Right lobe of liver (tissue), 6 donors: ENCODE measurements around the gene HOXD10. TPM values are rescaled to one million over a fixed set of nuclear protein-coding genes. Genes with fewer than 3 reads are reported as not detected.

Experiments used
- ATAC-seq, 4 donors: fragments of 200-7000 bp; cut with Tn5 transposase; one replicate each; pipeline ENCODE4 v1.9.1; 2020; ENCODE audit warnings: mild to moderate bottlenecking in 4 of 4, moderate library complexity in 4 of 4
- DNase-seq, 3 donors: peaks; one replicate each; pipeline ENCODE4 v3.0.0-alpha.2; 2020
- H3K27ac ChIP-seq, 3 donors: fragments of 200-600 bp; one replicate each; pipeline ENCODE4 v1.8.0; 2022
- H3K27me3 ChIP-seq, 2 donors: fragments of 200-600 bp; one replicate each; pipeline ENCODE4 v1.8.0; 2022
- H3K36me3 ChIP-seq, 4 donors: fragments of 200-600 bp; sonication (generic) in 1 of 4; one replicate each; pipeline versions ENCODE4 v1.5.1 to v1.8.0; 2017 to 2022; ENCODE audit warnings: control low read depth in 1 of 4
- H3K4me1 ChIP-seq, 4 donors: fragments of 200-600 bp; sonication (generic) in 1 of 4; one replicate each; pipeline versions ENCODE4 v1.5.1 to v1.8.0; 2017 to 2022; ENCODE audit warnings: control low read depth in 1 of 4
- H3K4me3 ChIP-seq, 3 donors: fragments of 200-600 bp; one replicate each; pipeline ENCODE4 v1.8.0; 2022
- H3K9me3 ChIP-seq, 4 donors: fragments of 200-600 bp; sonication (generic) in 1 of 4; one replicate each; pipeline versions ENCODE4 v1.5.1 to v1.8.0; 2017 to 2022; ENCODE audit warnings: control low read depth in 1 of 4
- POLR2A ChIP-seq: fragments of 450-650 bp; IDR thresholded peaks from one replicate; pipeline ENCODE4 v1.6.1; 2017; ENCODE audit warnings: antibody characterized with exemption, mild to moderate bottlenecking
- WGBS: methylation state at CpG from one replicate; pipeline ENCODE4 v1.1.6; 2018; ENCODE audit warnings: low coverage, low lambda C conversion rate; ENCODE audit not compliant: insufficient coverage; ENCODE audit errors: missing lambda C conversion rate; 5-methylcytosine and 5-hydroxymethylcytosine counted together
- intact Hi-C, 2 donors: fragments of 100-400 bp; cut with DNase I; formaldehyde crosslinking; loops; one replicate each; pipeline versions ENCODE4 v1.11.2 to v1.14.1; 2022
- total RNA-seq, 6 experiments: library from RNA; depleted of rRNA in 2 of 6; stranded (reverse); fragments of >200 nt in 2 of 6; fragmentation: NEBNext Ultra II Directional in 3 of 6; extraction: Animal tissue kit (Norgen Biotek cat#: 25700) in 3 of 6; gene quantifications; one replicate each; pipeline versions ENCODE4 v1.1.0 to v1.2.4, GENCODE V29; 2016 to 2023
- TF ChIP-seq, protein P1 (sequence below), 4 donors: fragments of 200-600 bp in 3 of 4; fragments of 450-650 bp in 1 of 4; IDR thresholded peaks; one replicate each; pipeline versions ENCODE4 v1.5.1 to v1.8.0; 2016 to 2022; ENCODE audit warnings: antibody characterized with exemption in 4 of 4, mild to moderate bottlenecking in 2 of 4
- donor health status: DM: no; HTN: yes; CAD: no.
- donor health status: DM: no; HTN: no; CAD: no.
- donor health status: DM: no; HTN: no; CAD: no.
- donor health status: DM: no; HTN: yes; CAD: no.
- donor health status: DM: no; HTN: yes; CAD: no.

HOXD10 gene
- total RNA-seq, 6 experiments from 2014 or later = not detected

DNA sequence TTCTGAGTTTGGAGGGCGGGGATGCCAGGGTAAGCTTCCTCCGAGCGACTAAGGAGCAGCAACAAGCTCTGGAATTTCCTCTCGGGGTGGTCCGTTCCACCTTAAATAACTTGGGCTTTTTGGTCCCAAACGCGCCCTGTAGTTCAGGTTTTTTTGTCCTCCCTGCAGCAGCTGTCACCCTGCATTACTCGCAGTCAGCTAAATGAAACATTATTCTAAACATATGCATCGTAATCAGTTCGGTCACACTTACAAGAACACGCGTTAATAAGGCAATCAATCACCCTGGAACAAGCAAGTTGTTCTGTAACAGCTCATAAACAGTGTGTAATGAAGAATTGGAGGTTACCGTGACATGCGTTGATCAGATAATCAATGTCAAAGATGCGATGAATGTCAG, 41.1 kb upstream of the HOXD10 start:
- no peak for DNase-seq
- Histone ChIP-seq H3K27ac (no peak overlapping the region), H3K9me3 (no peaks in the 10 kb centered on the region), H3K4me1 (peaks cover 0 to 6% (median 0%) of the 10 kb centered on the region in 4 donors), H3K36me3 (no peaks in the 10 kb centered on the region), H3K4me3 (no peak overlapping the region), H3K27me3 (peaks cover 23 to 80% of the 10 kb centered on the region in 2 donors)
- ATAC-seq = no peak
- intact Hi-C loops = loop anchor here in 1 of 2 donors (10.0 kb wide), 1 partner anchor 391 kb away; no protein-coding TSS in a partner anchor
- 6% methylated on average over 15 of the region's 15 CpGs for WGBS
- no peak for TF ChIP-seq POLR2A
- TF ChIP-seq, protein P1, sequence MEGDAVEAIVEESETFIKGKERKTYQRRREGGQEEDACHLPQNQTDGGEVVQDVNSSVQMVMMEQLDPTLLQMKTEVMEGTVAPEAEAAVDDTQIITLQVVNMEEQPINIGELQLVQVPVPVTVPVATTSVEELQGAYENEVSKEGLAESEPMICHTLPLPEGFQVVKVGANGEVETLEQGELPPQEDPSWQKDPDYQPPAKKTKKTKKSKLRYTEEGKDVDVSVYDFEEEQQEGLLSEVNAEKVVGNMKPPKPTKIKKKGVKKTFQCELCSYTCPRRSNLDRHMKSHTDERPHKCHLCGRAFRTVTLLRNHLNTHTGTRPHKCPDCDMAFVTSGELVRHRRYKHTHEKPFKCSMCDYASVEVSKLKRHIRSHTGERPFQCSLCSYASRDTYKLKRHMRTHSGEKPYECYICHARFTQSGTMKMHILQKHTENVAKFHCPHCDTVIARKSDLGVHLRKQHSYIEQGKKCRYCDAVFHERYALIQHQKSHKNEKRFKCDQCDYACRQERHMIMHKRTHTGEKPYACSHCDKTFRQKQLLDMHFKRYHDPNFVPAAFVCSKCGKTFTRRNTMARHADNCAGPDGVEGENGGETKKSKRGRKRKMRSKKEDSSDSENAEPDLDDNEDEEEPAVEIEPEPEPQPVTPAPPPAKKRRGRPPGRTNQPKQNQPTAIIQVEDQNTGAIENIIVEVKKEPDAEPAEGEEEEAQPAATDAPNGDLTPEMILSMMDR (IDR thresholded peaks at IDR 0.05) = no peak

DNA sequence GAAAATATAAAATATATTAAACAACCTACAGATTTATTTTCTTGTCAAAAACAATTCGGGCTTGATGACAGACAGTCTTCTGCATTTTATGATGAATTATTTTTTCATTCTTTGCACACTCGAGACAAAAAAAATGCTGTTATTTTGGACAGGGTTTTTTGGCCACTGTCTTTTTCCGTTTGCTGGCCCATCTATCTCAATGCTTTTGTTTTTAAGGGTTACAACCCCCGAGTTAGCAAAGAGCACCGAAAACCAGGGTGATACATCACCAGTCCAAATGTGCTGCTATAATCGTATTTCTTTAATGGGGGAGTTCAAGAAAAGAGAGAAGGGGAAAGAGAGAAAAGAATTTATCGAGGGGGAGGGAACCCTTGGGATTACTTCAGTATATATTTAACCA, 40.5 kb upstream of the HOXD10 start:
- H3K36me3 ChIP-seq = no peaks in the 10 kb centered on the region
- peaks cover 0 to 6% (median 0%) of the 10 kb centered on the region in 4 donors for H3K4me1 ChIP-seq
- TF ChIP-seq, protein P1 (IDR thresholded peaks at IDR 0.05) = no peak
- no peak for TF ChIP-seq POLR2A
- H3K27me3 ChIP-seq = peaks cover 23 to 83% of the 10 kb centered on the region in 2 donors
- no peak overlapping the region for H3K4me3 ChIP-seq
- no peaks in the 10 kb centered on the region for H3K9me3 ChIP-seq
- intact Hi-C loops = loop anchor here in 1 of 2 donors (10.0 kb wide), 1 partner anchor 391 kb away; no protein-coding TSS in a partner anchor
- no peak overlapping the region for H3K27ac ChIP-seq
- no peak for DNase-seq
- ATAC-seq = no peak
- 15% methylated on average over 7 of the region's 7 CpGs for WGBS

- Histone ChIP-seq H3K27ac (no peak overlapping the region), H3K9me3 (no peaks in the 10 kb centered on the region), H3K4me1 (peaks cover 0 to 6% (median 0%) of the 10 kb centered on the region in 4 donors), H3K4me3 (no peak overlapping the region), H3K27me3 (peaks cover 23 to 83% of the 10 kb centered on the region in 2 donors), H3K36me3 (no peaks in the 10 kb centered on the region)
- no peak for ATAC-seq
- intact Hi-C loops = loop anchor here in 1 of 2 donors (10.0 kb wide), 1 partner anchor 392 kb away; no protein-coding TSS in a partner anchor
- no peak for TF ChIP-seq POLR2A
- TF ChIP-seq, protein P1 (IDR thresholded peaks at IDR 0.05) = no peak
- WGBS = 12% methylated on average over 2 of the region's 2 CpGs
- no peak for DNase-seq
Measured at GRCh38 chr2:176076796-176077195, 39.8 kb upstream of the HOXD10 start.

DNA sequence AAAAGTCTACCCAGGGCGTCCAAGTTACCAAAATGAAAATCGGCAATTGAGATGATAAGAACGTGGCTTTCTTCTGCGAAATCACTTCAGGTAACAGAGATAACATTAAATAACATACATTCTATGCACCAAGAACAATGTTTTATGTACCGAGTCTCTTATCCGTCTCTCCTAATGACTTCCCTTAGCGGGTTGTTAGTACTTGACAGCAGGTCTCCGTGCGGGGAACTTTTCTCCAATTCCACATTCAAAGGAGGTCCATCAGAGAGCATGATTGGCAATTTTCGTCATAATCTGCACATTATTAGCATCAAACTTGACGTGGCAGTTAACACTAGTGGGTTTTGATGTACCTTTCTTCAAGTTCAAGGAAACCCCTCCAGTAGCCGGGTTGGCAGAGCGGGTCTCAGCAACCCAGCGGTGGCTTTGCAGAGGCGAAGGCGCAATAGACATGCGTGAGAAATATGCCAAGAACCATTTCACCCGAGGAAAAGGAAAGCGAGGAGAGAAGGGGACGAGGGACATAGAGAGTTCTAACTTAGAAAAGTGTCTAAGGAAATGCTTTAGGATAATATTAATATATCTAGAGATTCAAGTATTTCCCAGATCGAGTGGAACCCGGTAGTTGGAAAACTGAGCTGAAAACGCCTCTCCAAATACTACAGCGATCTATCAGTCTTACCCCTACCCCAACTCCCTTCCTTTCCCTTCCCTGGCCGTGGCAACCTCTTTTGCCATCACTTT, 37.9 kb upstream of the HOXD10 start:
- intact Hi-C loops = loop anchor here in 1 of 2 donors (10.0 kb wide), 1 partner anchor 394 kb away; no protein-coding TSS in a partner anchor
- Histone ChIP-seq H3K4me1 (peaks cover 0 to 6% (median 0%) of the 10 kb centered on the region in 4 donors), H3K9me3 (no peaks in the 10 kb centered on the region), H3K36me3 (no peaks in the 10 kb centered on the region), H3K4me3 (no peak overlapping the region), H3K27ac (no peak overlapping the region), H3K27me3 (peaks cover 33 to 85% of the 10 kb centered on the region in 2 donors)
- no peak for DNase-seq
- 5% methylated on average over 25 of the region's 25 CpGs for WGBS
- TF ChIP-seq, protein P1 (IDR thresholded peaks at IDR 0.05) = no peak
- TF ChIP-seq POLR2A = no peak
- ATAC-seq = no peak
